ENCODE measurements around the gene MUC6.

The MUC6 gene

DNA sequence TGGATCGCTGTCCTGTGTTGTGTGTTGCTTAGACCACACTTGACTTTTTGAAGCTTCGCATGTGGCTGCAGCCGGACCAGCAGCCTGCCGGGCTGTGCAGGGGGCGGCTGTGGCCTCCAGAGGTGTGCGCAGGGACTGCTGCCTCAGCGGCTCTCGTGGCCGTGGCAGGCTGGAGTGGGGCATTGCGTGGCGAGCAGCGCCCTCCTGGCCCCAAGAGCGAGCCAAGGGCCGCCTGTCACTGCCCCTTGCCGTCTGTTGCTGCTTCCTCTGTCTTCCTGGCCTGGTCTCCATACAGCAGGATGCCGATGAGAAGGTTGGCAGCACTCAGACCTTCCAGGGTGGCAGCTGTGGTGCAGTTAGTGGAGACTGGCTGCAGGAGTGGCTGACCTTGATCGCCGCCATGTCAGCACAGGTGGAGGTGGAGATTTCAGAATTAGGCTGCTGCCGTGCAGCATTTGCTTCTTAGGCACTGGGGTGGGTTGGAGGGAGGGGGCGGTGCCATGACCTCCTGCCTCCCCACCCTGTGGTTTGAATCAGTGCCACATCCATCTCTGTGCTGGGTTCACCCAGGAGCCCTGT lies 34.0 kb downstream of the MUC6 start:
- no peak overlapping the region for H3K4me3 ChIP-seq (ENCODE audit: low read depth, low read length)
- in situ Hi-C loops (cut with HindIII; ENCODE audit: low sequenced_read_pairs), result no loop called here
- DNase-seq (ENCODE audit: low read depth, low spot score), result no peak
- TF ChIP-seq, protein P1, sequence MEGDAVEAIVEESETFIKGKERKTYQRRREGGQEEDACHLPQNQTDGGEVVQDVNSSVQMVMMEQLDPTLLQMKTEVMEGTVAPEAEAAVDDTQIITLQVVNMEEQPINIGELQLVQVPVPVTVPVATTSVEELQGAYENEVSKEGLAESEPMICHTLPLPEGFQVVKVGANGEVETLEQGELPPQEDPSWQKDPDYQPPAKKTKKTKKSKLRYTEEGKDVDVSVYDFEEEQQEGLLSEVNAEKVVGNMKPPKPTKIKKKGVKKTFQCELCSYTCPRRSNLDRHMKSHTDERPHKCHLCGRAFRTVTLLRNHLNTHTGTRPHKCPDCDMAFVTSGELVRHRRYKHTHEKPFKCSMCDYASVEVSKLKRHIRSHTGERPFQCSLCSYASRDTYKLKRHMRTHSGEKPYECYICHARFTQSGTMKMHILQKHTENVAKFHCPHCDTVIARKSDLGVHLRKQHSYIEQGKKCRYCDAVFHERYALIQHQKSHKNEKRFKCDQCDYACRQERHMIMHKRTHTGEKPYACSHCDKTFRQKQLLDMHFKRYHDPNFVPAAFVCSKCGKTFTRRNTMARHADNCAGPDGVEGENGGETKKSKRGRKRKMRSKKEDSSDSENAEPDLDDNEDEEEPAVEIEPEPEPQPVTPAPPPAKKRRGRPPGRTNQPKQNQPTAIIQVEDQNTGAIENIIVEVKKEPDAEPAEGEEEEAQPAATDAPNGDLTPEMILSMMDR (IDR thresholded peaks at IDR 0.05; ENCODE audit: low read depth, low read length), result no peak

DNA sequence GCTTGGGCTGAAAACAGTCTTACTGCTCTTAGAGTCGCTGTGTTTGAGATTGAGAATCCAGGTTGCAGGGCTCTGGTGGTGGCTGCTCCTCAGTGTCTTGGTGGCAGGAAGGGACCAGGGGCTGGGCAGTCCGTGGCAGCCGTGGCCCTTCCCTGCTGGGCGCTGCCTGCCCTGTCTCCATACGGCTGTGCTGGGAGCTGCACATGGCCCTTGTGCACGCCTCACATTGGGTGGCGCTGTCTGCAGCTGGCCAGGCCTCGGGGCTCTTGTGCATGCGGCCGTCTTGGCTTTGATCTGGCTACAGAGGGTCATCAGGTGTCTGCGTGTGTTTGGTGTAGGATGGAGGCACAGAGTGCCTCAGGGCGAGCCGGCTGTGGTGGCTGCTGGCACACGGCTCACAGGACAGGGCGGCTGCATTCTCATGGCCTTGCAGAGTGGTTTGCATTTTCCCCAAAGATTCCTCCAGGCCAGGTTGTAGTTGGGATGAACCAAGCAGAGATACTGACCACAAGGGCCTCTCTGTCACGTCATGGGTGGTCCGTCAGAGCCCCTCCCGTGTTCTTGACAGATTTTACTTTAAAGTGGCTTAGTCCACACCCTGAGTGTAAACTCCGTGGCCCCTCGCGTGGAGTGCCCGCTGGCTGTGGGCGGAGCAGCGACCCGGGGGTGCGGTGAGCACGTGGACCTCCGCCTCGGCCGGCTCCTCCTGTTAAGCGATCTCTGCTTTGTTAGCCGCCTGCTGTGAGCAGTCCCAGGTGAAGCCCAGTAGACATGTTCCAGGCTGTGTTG lies 34.7 kb downstream of the MUC6 start:
- no peak overlapping the region for H3K4me3 ChIP-seq (ENCODE audit: low read depth, low read length)
- TF ChIP-seq, protein P1 (IDR thresholded peaks at IDR 0.05; ENCODE audit: low read depth, low read length), result no peak
- DNase-seq (ENCODE audit: low read depth, low spot score), result no peak
- in situ Hi-C loops (cut with HindIII; ENCODE audit: low sequenced_read_pairs), result no loop called here

DNA sequence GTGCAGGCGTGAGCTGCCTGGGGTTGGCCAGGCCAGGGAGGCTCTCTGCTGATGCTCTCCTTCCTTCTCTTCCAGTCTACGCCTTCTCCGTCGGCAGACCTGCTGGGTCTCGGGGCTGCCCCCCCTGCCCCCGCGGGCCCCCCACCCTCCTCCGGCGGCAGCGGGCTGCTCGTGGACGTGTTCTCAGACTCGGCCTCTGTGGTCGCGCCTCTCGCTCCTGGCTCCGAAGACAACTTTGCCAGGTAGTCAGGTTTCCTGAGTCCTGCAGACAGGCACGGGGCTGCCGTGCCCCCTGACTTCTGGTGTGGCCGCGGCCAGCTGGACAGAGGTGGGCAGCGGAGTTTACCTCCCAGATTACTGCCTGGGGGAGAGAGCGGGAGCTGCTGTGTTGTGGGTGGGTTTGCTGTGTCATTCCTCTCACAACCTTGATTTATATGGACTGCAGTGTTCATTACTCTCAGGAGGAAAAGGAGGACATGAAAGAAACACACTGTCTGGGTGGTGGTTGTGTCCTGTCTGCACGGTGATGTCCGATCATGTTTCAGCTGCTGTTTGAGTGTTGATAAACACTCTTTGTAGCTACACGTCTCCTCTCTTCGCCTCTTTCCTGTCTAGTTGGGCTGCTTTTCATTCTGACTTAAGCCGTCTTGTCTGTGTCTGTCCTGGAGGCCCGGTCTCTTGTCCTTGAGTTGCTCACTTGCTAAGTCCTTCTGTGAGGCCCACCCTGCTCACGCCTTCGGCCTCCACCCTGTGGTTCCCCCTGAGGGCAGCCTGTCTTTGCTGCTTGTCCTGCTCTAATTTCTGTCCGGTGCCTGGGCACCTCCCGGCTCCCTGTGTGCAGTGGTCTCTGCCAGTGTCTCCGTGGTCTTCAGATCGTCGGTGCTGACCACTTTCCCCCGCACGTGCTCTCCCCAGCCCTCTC lies 35.9 kb downstream of the MUC6 start:
- H3K4me3 ChIP-seq (ENCODE audit: low read depth, low read length), result no peak overlapping the region
- DNase-seq (ENCODE audit: low read depth, low spot score), result no peak
- TF ChIP-seq, protein P1 (IDR thresholded peaks at IDR 0.05; ENCODE audit: low read depth, low read length), result no peak
- in situ Hi-C loops (cut with HindIII; ENCODE audit: low sequenced_read_pairs), result no loop called here

DNA sequence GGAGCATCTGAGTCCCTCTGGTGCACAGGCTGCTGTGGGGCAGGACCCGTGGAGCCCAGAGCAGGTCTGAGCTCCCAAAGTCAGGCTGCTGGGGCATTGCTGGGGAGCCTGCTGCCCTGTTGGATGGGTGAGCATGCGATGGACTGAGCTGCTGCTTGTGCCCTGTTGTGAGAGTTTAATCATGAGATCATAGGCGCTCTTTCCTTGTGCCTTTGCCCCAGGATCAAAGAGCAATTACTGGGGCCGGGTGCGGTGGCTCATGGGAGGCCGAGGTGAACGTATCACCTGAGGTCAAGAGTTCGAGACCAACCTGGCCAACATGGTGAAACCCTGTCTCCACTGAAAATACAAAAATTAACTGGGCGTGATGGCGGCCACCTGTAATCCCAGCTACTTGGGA lies 37.5 kb downstream of the MUC6 start:
- no peak for DNase-seq (ENCODE audit: low read depth, low spot score)
- H3K4me3 ChIP-seq (ENCODE audit: low read depth, low read length), result no peak overlapping the region
- TF ChIP-seq, protein P1 (IDR thresholded peaks at IDR 0.05; ENCODE audit: low read depth, low read length), result no peak
- in situ Hi-C loops (cut with HindIII; ENCODE audit: low sequenced_read_pairs), result no loop called here

DNA sequence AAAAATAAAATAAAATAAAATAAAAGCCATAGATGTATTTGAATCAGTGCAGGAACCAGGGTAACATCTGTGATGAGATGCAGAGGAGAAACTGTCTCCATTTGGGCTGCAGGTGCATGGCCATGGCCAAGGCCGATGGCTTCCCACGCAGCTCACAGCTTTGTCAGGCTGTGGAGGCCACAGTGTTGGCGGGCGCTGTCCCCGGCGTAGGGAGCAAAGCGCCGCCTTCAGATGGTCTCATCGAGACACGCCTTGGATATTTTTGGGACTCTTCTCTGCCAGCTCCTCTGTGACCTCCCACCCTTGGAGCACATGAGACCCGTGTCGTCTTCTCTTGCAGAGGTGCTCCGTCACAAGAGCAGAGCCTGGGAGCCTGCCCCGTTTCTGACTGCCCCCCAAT lies 38.6 kb downstream of the MUC6 start:
- no peak for DNase-seq (ENCODE audit: low read depth, low spot score)
- TF ChIP-seq, protein P1 (IDR thresholded peaks at IDR 0.05; ENCODE audit: low read depth, low read length), result no peak
- in situ Hi-C loops (cut with HindIII; ENCODE audit: low sequenced_read_pairs), result no loop called here
- H3K4me3 ChIP-seq (ENCODE audit: low read depth, low read length), result no peak overlapping the region

DNA sequence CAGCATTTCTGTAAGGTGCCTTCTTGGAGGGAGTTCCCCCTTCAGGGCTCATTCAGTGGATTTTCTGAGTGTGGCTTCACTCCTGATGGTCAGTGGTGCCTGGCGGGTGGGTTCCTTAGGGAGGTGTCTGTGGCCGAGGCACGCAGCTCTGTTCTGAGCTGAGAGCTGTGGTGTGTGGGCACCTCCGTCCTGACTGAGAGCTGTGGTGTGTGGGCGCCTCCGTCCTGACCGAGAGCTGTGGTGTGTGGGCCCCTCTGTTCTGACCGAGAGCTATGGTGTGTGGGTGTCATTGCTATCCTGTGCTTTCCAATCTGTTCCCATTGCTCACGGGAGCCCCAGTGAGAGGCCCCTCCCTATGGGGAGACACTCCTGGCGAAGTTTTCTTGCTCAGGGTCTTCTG lies 39.8 kb downstream of the MUC6 start:
- no peak for DNase-seq (ENCODE audit: low read depth, low spot score)
- TF ChIP-seq, protein P1 (IDR thresholded peaks at IDR 0.05; ENCODE audit: low read depth, low read length), result no peak
- no peak overlapping the region for H3K4me3 ChIP-seq (ENCODE audit: low read depth, low read length)
- in situ Hi-C loops (cut with HindIII; ENCODE audit: low sequenced_read_pairs), result no loop called here
